Peyer's patch (tissue), 4 donors: ENCODE measurements around the gene DLGAP4. TPM values are rescaled to one million over a fixed set of nuclear protein-coding genes. Genes with fewer than 3 reads are reported as not detected.

ENCODE experiments used
- DNase-seq, 3 donors: peaks; one replicate each; pipeline ENCODE4 v3.0.0-alpha.2; 2017 to 2019
- H3K27ac ChIP-seq, 4 donors: fragments of 200-600 bp; sonication (generic); one replicate each; pipeline ENCODE4 v1.5.1; 2016 to 2019
- H3K27me3 ChIP-seq, 2 donors: fragments of 200-600 bp; sonication (generic); one replicate each; pipeline ENCODE4 v1.5.1; 2019
- H3K36me3 ChIP-seq, 3 donors: fragments of 200-600 bp; sonication (generic); one replicate each; pipeline ENCODE4 v1.5.1; 2016 to 2019
- H3K4me1 ChIP-seq, 4 donors: fragments of 200-600 bp; sonication (generic); one replicate each; pipeline ENCODE4 v1.5.1; 2016 to 2019
- H3K4me3 ChIP-seq, 4 donors: fragments of 200-600 bp; sonication (generic); 1 replicate in 3 of 4; 2 replicates in 1 of 4; pipeline ENCODE4 v1.5.1; 2016 to 2019; ENCODE audit warnings: mild to moderate bottlenecking in 1 of 4
- H3K9me3 ChIP-seq, 4 donors: fragments of 200-600 bp; sonication (generic); one replicate each; pipeline ENCODE4 v1.5.1; 2016 to 2019; ENCODE audit warnings: mild to moderate bottlenecking in 1 of 4
- CTCF ChIP-seq, 6 experiments: fragments of 450-650 bp in 4 of 6; fragments of 200-600 bp in 2 of 6; sonication (generic) in 1 of 6; IDR thresholded peaks; one replicate each; pipeline ENCODE4 v1.5.1; 2017 to 2019; ENCODE audit warnings: antibody characterized with exemption in 6 of 6, mild to moderate bottlenecking in 3 of 6, moderate library complexity in 1 of 6
- POLR2A ChIP-seq, 2 donors: fragments of 450-650 bp; IDR thresholded peaks; one replicate each; pipeline ENCODE4 v1.5.1; 2017; ENCODE audit warnings: antibody characterized with exemption in 2 of 2, mild to moderate bottlenecking in 2 of 2, moderate library complexity in 2 of 2
- total RNA-seq, 4 donors: library from RNA; depleted of rRNA; stranded (reverse); fragments of >200 nt; gene quantifications; one replicate each; pipeline ENCODE4 v1.1.0, GENCODE V29; 2016

The DLGAP4 gene
- total RNA-seq, 4 donors from 2014 or later = 44.5 to 70.1 (median 59.0) TPM

GRCh38 chr20:36532388-36532787, 226.2 kb downstream of the DLGAP4 start:
- peak in 1 of 3 donors; percentile 37 for DNase-seq
- H3K4me3 ChIP-seq = no peak overlapping the region
- no peak overlapping the region for H3K27ac ChIP-seq
- H3K27me3 ChIP-seq = no peaks in the 10 kb centered on the region
- TF ChIP-seq CTCF (IDR thresholded peaks at IDR 0.05) (no peak), POLR2A (IDR thresholded peaks at IDR 0.05) (no peak)
- H3K4me1 ChIP-seq = no peaks in the 10 kb centered on the region
- peaks cover 0 to 13% (median 0%) of the 10 kb centered on the region in 3 donors for H3K36me3 ChIP-seq
- H3K9me3 ChIP-seq = no peaks in the 10 kb centered on the region

- Histone ChIP-seq H3K27ac (no peak overlapping the region), H3K4me3 (no peak overlapping the region), H3K4me1 (no peaks in the 10 kb centered on the region), H3K27me3 (no peaks in the 10 kb centered on the region), H3K9me3 (no peaks in the 10 kb centered on the region), H3K36me3 (peaks cover 0 to 9% (median 0%) of the 10 kb centered on the region in 3 donors)
- TF ChIP-seq POLR2A (IDR thresholded peaks at IDR 0.05) (no peak), CTCF (IDR thresholded peaks at IDR 0.05) (no peak)
- DNase-seq = peak in 1 of 3 donors; percentile 16
Observed at GRCh38 chr20:36532822-36533221, 226.7 kb downstream of the DLGAP4 start.

- peak in 1 of 3 donors; percentile 23 for DNase-seq
- no peaks in the 10 kb centered on the region for H3K36me3 ChIP-seq
- no peak overlapping the region for H3K4me3 ChIP-seq
- no peaks in the 10 kb centered on the region for H3K27me3 ChIP-seq
- H3K27ac ChIP-seq = peak overlapping the region in 2 of 4 donors; percentile 25 to 54
- H3K4me1 ChIP-seq = peaks cover 0 to 9% (median 0%) of the 10 kb centered on the region in 4 donors
- TF ChIP-seq POLR2A (IDR thresholded peaks at IDR 0.05) (no peak), CTCF (IDR thresholded peaks at IDR 0.05) (no peak)
- H3K9me3 ChIP-seq = no peaks in the 10 kb centered on the region
Observed at GRCh38 chr20:36538026-36538722, 232.0 kb downstream of the DLGAP4 start.

GRCh38 chr20:36540551-36541211, 234.5 kb downstream of the DLGAP4 start:
- peak overlapping the region; percentile 69 to 87 (median 82) for H3K27ac ChIP-seq
- no peak for DNase-seq
- H3K4me1 ChIP-seq = peaks cover 0 to 19% (median 0%) of the 10 kb centered on the region in 4 donors
- no peak for TF ChIP-seq POLR2A (IDR thresholded peaks at IDR 0.05)
- TF ChIP-seq CTCF (IDR thresholded peaks at IDR 0.05) = no peak
- no peaks in the 10 kb centered on the region for H3K27me3 ChIP-seq
- no peaks in the 10 kb centered on the region for H3K36me3 ChIP-seq
- peak overlapping the region; percentile 43 to 60 (median 54) for H3K4me3 ChIP-seq
- H3K9me3 ChIP-seq = no peaks in the 10 kb centered on the region

- TF ChIP-seq CTCF (IDR thresholded peaks at IDR 0.05) (no peak), POLR2A (IDR thresholded peaks at IDR 0.05) (peak in 1 of 2 donors; percentile 34)
- peak; percentile 78 to 92 (median 85) for DNase-seq
- peak within 1 kb of the TSS; percentile 43 to 60 (median 54) for H3K4me3 ChIP-seq
- no peaks in the 10 kb centered on the region for H3K27me3 ChIP-seq
- H3K4me1 ChIP-seq = peaks cover 0 to 19% (median 0%) of the 10 kb centered on the region in 4 donors
- H3K9me3 ChIP-seq = no peaks in the 10 kb centered on the region
- H3K36me3 ChIP-seq = no peaks in the 10 kb centered on the region
- peak within 1 kb of the TSS; percentile 69 to 87 (median 82) for H3K27ac ChIP-seq
Observed at GRCh38 chr20:36541227-36541767, 235.2 kb downstream of the DLGAP4 start, which contains the start of gene MYL9. TSS of gene MYL9 (plus strand) at chr20:36541519. CDS start at chr20:36544885, 3,366 bp downstream.
